OCI-LY1 (cell line): ENCODE data around the gene TM4SF1.

Experiments
- H2AFZ ChIP-seq: fragments of 200-600 bp; sonication (generic), shearing (Covaris generic); 2 replicates; pipeline ENCODE4 v1.6.0; 2014; ENCODE audit warnings: antibody characterized with exemption, mild to moderate bottlenecking, low read length
- H3F3A ChIP-seq: fragments of 200-600 bp; sonication (generic), shearing (Covaris generic); 2 replicates; pipeline ENCODE4 v1.6.0; 2014; ENCODE audit warnings: mild to moderate bottlenecking, antibody characterized with exemption, low read length, moderate library complexity; ENCODE audit not compliant: insufficient read depth
- H3K27ac ChIP-seq: fragments of 200-600 bp; sonication (generic); 2 replicates; pipeline ENCODE4 v1.5.1; 2014; ENCODE audit warnings: low read length, mixed run types, mild to moderate bottlenecking, low read depth; ENCODE audit not compliant: poor library complexity, severe bottlenecking
- H3K27me3 ChIP-seq: fragments of 200-600 bp; sonication (generic); 2 replicates; pipeline ENCODE4 v1.6.0; 2014; ENCODE audit warnings: antibody characterized with exemption, mild to moderate bottlenecking, low read length, moderate library complexity; ENCODE audit not compliant: insufficient read depth
- H3K36me3 ChIP-seq: fragments of 200-600 bp; sonication (generic); 2 replicates; pipeline ENCODE4 v1.6.1; 2014; ENCODE audit warnings: mild to moderate bottlenecking, antibody characterized with exemption, low read length, moderate library complexity, mixed read lengths; ENCODE audit not compliant: insufficient read depth
- H3K4me1 ChIP-seq: fragments of 200-600 bp; sonication (generic); 2 replicates; pipeline ENCODE4 v1.5.1; 2014; ENCODE audit warnings: mild to moderate bottlenecking, low read length, moderate library complexity; ENCODE audit not compliant: insufficient read depth, severe bottlenecking
- H3K4me2 ChIP-seq: fragments of 200-600 bp; sonication (generic), shearing (Covaris generic); 2 replicates; pipeline ENCODE4 v1.6.1; 2014; ENCODE audit warnings: low read length
- H3K4me3 ChIP-seq: fragments of 200-600 bp; sonication (generic); 2 replicates; pipeline ENCODE4 v1.5.1; 2014; ENCODE audit warnings: low read length, low read depth, mild to moderate bottlenecking, mixed read lengths; ENCODE audit not compliant: poor library complexity, severe bottlenecking
- H3K79me2 ChIP-seq: fragments of 200-600 bp; shearing (Covaris generic); 2 replicates; pipeline ENCODE4 v1.6.1; 2016; ENCODE audit warnings: mixed run types, low read length, mixed read lengths; ENCODE audit not compliant: insufficient read depth
- H3K9ac ChIP-seq: fragments of 200-600 bp; sonication (generic), shearing (Covaris generic); 2 replicates; pipeline ENCODE4 v1.6.1; 2014; ENCODE audit warnings: mild to moderate bottlenecking, low read length, mixed read lengths
- H3K9me2 ChIP-seq: fragments of 200-600 bp; sonication (generic), shearing (Covaris generic); 2 replicates; pipeline ENCODE4 v1.6.1; 2014; ENCODE audit warnings: low read depth, mild to moderate bottlenecking, low read length, mixed read lengths
- H3K9me3 ChIP-seq: fragments of 200-600 bp; shearing (Covaris generic); 2 replicates; pipeline ENCODE4 v1.6.1; 2014; ENCODE audit warnings: low read length, mixed read lengths
- H4K20me1 ChIP-seq: fragments of 200-600 bp; sonication (generic), shearing (Covaris generic); 2 replicates; pipeline ENCODE4 v1.6.0; 2016; ENCODE audit warnings: mild to moderate bottlenecking, low read length; ENCODE audit not compliant: insufficient read depth
- CTCF ChIP-seq: fragments of 200-600 bp; sonication (generic), shearing (Covaris generic); IDR thresholded peaks from 2 replicates; pipeline ENCODE4 v1.5.1; 2017; ENCODE audit warnings: mild to moderate bottlenecking, antibody characterized with exemption, low read length, moderate library complexity, mixed read lengths
- EZH2 ChIP-seq: fragments of 200-600 bp; sonication (generic), shearing (Covaris generic); IDR thresholded peaks from 2 replicates; pipeline ENCODE4 v1.8.0; 2017; ENCODE audit warnings: borderline replicate concordance, mixed run types, mild to moderate bottlenecking, antibody characterized with exemption, low read length, moderate library complexity, mixed read lengths

The TM4SF1 gene

GRCh38 chr3:149377408-149378364, at the start of gene TM4SF1:
TSS of gene TM4SF1 (minus strand) at chr3:149377649. CDS start at chr3:149377547, 102 bp downstream.
- TF ChIP-seq EZH2 (no peak), CTCF (no peak)
- Histone ChIP-seq H3K9me3 (no peaks in the 10 kb centered on the region), H3K27ac (no peak within 1 kb of the TSS), H3K4me2 (no peak within 1 kb of the TSS), H3F3A (no peaks in the 10 kb centered on the region), H3K4me1 (no peaks in the 10 kb centered on the region), H4K20me1 (no peaks in the 10 kb centered on the region), H3K9me2 (no peaks in the 10 kb centered on the region), H3K9ac (no peak within 1 kb of the TSS), H3K79me2 (no peaks in the 10 kb centered on the region), H2AFZ (no peak within 1 kb of the TSS), H3K4me3 (no peak within 1 kb of the TSS), H3K36me3 (no peaks in the 10 kb centered on the region), H3K27me3 (no peaks in the 10 kb centered on the region)

- Histone ChIP-seq H3K4me1 (no peaks in the 10 kb centered on the region), H4K20me1 (no peaks in the 10 kb centered on the region), H3K4me3 (no peak overlapping the region), H2AFZ (no peak overlapping the region), H3F3A (no peaks in the 10 kb centered on the region), H3K9ac (no peak overlapping the region), H3K27ac (no peak overlapping the region), H3K9me2 (no peaks in the 10 kb centered on the region), H3K9me3 (no peaks in the 10 kb centered on the region), H3K79me2 (no peaks in the 10 kb centered on the region), H3K4me2 (no peak overlapping the region), H3K36me3 (no peaks in the 10 kb centered on the region), H3K27me3 (peaks cover 7% of the 10 kb centered on the region; the same call in 1 of the 2 replicates)
- TF ChIP-seq CTCF (no peak), EZH2 (no peak)
These were observed 48.9 kb upstream of the TM4SF1 start for GRCh38 chr3:149426325-149426724.

- no peaks in the 10 kb centered on the region for H3F3A ChIP-seq
- no peak overlapping the region for H3K9ac ChIP-seq
- H3K4me2 ChIP-seq: no peak overlapping the region
- no peak overlapping the region for H2AFZ ChIP-seq
- no peak overlapping the region for H3K4me3 ChIP-seq
- H3K36me3 ChIP-seq: no peaks in the 10 kb centered on the region
- no peak overlapping the region for H3K27ac ChIP-seq
- H3K79me2 ChIP-seq: no peaks in the 10 kb centered on the region
- no peaks in the 10 kb centered on the region for H3K4me1 ChIP-seq
- peaks cover 7% of the 10 kb centered on the region; the same call in 1 of the 2 replicates for H3K27me3 ChIP-seq
- no peaks in the 10 kb centered on the region for H3K9me2 ChIP-seq
- no peaks in the 10 kb centered on the region for H3K9me3 ChIP-seq
- H4K20me1 ChIP-seq: no peaks in the 10 kb centered on the region
- TF ChIP-seq EZH2 (no peak), CTCF (no peak)
These were observed 47.5 kb upstream of the TM4SF1 start for GRCh38 chr3:149424918-149425317.
